ENCODE data around the gene PIH1D1.

Gene PIH1D1

GRCh38 chr19:49470615-49470978, 19.0 kb upstream of the PIH1D1 start:
- H3K23ac ChIP-seq (ENCODE audit: low read depth, low read length, poor library complexity), result no peak overlapping the region
- H3K4me1 ChIP-seq (ENCODE audit: control insufficient read depth in 2 of 2, insufficient read depth in 1 of 2, low read depth in 1 of 2, low read length in 2 of 2), result peaks cover 3 to 6% of the 10 kb centered on the region in 2 donors
- no peak overlapping the region for H3K4me2 ChIP-seq (ENCODE audit: insufficient read depth, low read length, poor library complexity, severe bottlenecking)
- no peak overlapping the region for H2BK12ac ChIP-seq (ENCODE audit: low read length)
- H3K79me1 ChIP-seq (ENCODE audit: low read depth, low read length), result peaks cover 3% of the 10 kb centered on the region
- H3K4me3 ChIP-seq (ENCODE audit: low read length in 2 of 2), result no peak overlapping the region
- no peak overlapping the region for H3K14ac ChIP-seq (ENCODE audit: low read length)
- no peak overlapping the region for H2AK5ac ChIP-seq (ENCODE audit: low read depth, low read length)
- H2BK120ac ChIP-seq (ENCODE audit: low read depth, low read length), result no peak overlapping the region
- no peak overlapping the region for H2AFZ ChIP-seq (ENCODE audit: low read length)
- H3K27ac ChIP-seq (replicated peaks; ENCODE audit: low read length), result no peak overlapping the region
- no peaks in the 10 kb centered on the region for H3K9me3 ChIP-seq (replicated peaks in 1 of 2; ENCODE audit: control insufficient read depth in 2 of 2, insufficient read depth in 1 of 2, low read depth in 1 of 2, low read length in 2 of 2)
- H3K9ac ChIP-seq (ENCODE audit: low read depth, low read length, poor library complexity), result no peak overlapping the region
- H4K8ac ChIP-seq (ENCODE audit: low read depth, low read length), result no peak overlapping the region
- no peak overlapping the region for H2BK5ac ChIP-seq (ENCODE audit: low read length)
- H4K91ac ChIP-seq (ENCODE audit: low read depth, low read length, poor library complexity), result no peak overlapping the region
- peaks cover 0 to 6% (median 0%) of the 10 kb centered on the region in 3 experiments for H3K27me3 ChIP-seq (ENCODE audit: control insufficient read depth in 3 of 3, insufficient read depth in 3 of 3, low read depth in 1 of 3, low read length in 3 of 3)
- no peak overlapping the region for H3K18ac ChIP-seq (ENCODE audit: low read length)
- H3K36me3 ChIP-seq (replicated peaks in 1 of 2; ENCODE audit: control insufficient read depth in 2 of 2, insufficient read depth in 2 of 2, low read length in 2 of 2), result peaks cover 8 to 39% of the 10 kb centered on the region in 2 donors
- DNase-seq (ENCODE audit: low spot score), result no peak
- no peak overlapping the region for H3K4ac ChIP-seq (ENCODE audit: low read length)
- WGBS, 2 donors (ENCODE audit: extremely low coverage in 2 of 2, insufficient read length in 2 of 2, insufficient replicate concordance in 1 of 2), result no CpG with 5 or more reads among the region's 8 CpGs
- H2BK15ac ChIP-seq (ENCODE audit: low read length), result no peak overlapping the region

GRCh38 chr19:49469828-49470614, 18.4 kb upstream of the PIH1D1 start:
- Histone ChIP-seq H3K23ac (ENCODE audit: low read depth, low read length, poor library complexity) (no peak overlapping the region), H2AFZ (ENCODE audit: low read length) (no peak overlapping the region), H3K79me1 (ENCODE audit: low read depth, low read length) (peaks cover 3% of the 10 kb centered on the region), H3K9me3 (replicated peaks in 1 of 2; ENCODE audit: control insufficient read depth in 2 of 2, insufficient read depth in 1 of 2, low read depth in 1 of 2, low read length in 2 of 2) (no peaks in the 10 kb centered on the region), H4K91ac (ENCODE audit: low read depth, low read length, poor library complexity) (no peak overlapping the region), H2AK5ac (ENCODE audit: low read depth, low read length) (peak overlapping the region; percentile 84), H3K14ac (ENCODE audit: low read length) (no peak overlapping the region), H3K27ac (replicated peaks; ENCODE audit: low read length) (no peak overlapping the region), H3K18ac (ENCODE audit: low read length) (peak overlapping the region; percentile 48), H3K4ac (ENCODE audit: low read length) (no peak overlapping the region), H3K27me3 (ENCODE audit: control insufficient read depth in 3 of 3, insufficient read depth in 3 of 3, low read depth in 1 of 3, low read length in 3 of 3) (peaks cover 0 to 4% (median 0%) of the 10 kb centered on the region in 3 experiments), H3K4me1 (ENCODE audit: control insufficient read depth in 2 of 2, insufficient read depth in 1 of 2, low read depth in 1 of 2, low read length in 2 of 2) (peaks cover 3 to 6% of the 10 kb centered on the region in 2 donors), H2BK120ac (ENCODE audit: low read depth, low read length) (no peak overlapping the region), H2BK15ac (ENCODE audit: low read length) (no peak overlapping the region), H3K9ac (ENCODE audit: low read depth, low read length, poor library complexity) (peak overlapping the region; percentile 21), H2BK12ac (ENCODE audit: low read length) (no peak overlapping the region), H3K4me2 (ENCODE audit: insufficient read depth, low read length, poor library complexity, severe bottlenecking) (no peak overlapping the region), H2BK5ac (ENCODE audit: low read length) (no peak overlapping the region), H4K8ac (ENCODE audit: low read depth, low read length) (no peak overlapping the region), H3K4me3 (ENCODE audit: low read length in 2 of 2) (no peak overlapping the region), H3K36me3 (replicated peaks in 1 of 2; ENCODE audit: control insufficient read depth in 2 of 2, insufficient read depth in 2 of 2, low read length in 2 of 2) (peaks cover 8 to 44% of the 10 kb centered on the region in 2 donors)
- no CpG with 5 or more reads among the region's 25 CpGs for WGBS, 2 donors (ENCODE audit: extremely low coverage in 2 of 2, insufficient read length in 2 of 2, insufficient replicate concordance in 1 of 2)
- no peak for DNase-seq (ENCODE audit: low spot score)

- H3K9me3 ChIP-seq (replicated peaks in 1 of 2; ENCODE audit: control insufficient read depth in 2 of 2, insufficient read depth in 1 of 2, low read depth in 1 of 2, low read length in 2 of 2), result no peaks in the 10 kb centered on the region
- H3K4me2 ChIP-seq (ENCODE audit: insufficient read depth, low read length, poor library complexity, severe bottlenecking), result peak overlapping the region; percentile 11
- peak overlapping the region; percentile 89 for H3K14ac ChIP-seq (ENCODE audit: low read length)
- H3K9ac ChIP-seq (ENCODE audit: low read depth, low read length, poor library complexity), result peak overlapping the region; percentile 30
- no peak overlapping the region for H2BK12ac ChIP-seq (ENCODE audit: low read length)
- H2BK120ac ChIP-seq (ENCODE audit: low read depth, low read length), result no peak overlapping the region
- no peak overlapping the region for H2AFZ ChIP-seq (ENCODE audit: low read length)
- H3K36me3 ChIP-seq (replicated peaks in 1 of 2; ENCODE audit: control insufficient read depth in 2 of 2, insufficient read depth in 2 of 2, low read length in 2 of 2), result peaks cover 11 to 54% of the 10 kb centered on the region in 2 donors
- no peak overlapping the region for H3K23ac ChIP-seq (ENCODE audit: low read depth, low read length, poor library complexity)
- H2AK5ac ChIP-seq (ENCODE audit: low read depth, low read length), result peak overlapping the region; percentile 99
- peaks cover 3 to 4% of the 10 kb centered on the region in 2 donors for H3K4me1 ChIP-seq (ENCODE audit: control insufficient read depth in 2 of 2, insufficient read depth in 1 of 2, low read depth in 1 of 2, low read length in 2 of 2)
- no peak overlapping the region for H4K91ac ChIP-seq (ENCODE audit: low read depth, low read length, poor library complexity)
- no peak overlapping the region for H2BK15ac ChIP-seq (ENCODE audit: low read length)
- H3K27ac ChIP-seq (replicated peaks; ENCODE audit: low read length), result no peak overlapping the region
- peak overlapping the region; percentile 75 for H2BK5ac ChIP-seq (ENCODE audit: low read length)
- H3K4me3 ChIP-seq (ENCODE audit: low read length in 2 of 2), result no peak overlapping the region
- no peak overlapping the region for H3K4ac ChIP-seq (ENCODE audit: low read length)
- no CpG with 5 or more reads among the region's 15 CpGs for WGBS, 2 donors (ENCODE audit: extremely low coverage in 2 of 2, insufficient read length in 2 of 2, insufficient replicate concordance in 1 of 2)
- H4K8ac ChIP-seq (ENCODE audit: low read depth, low read length), result peak overlapping the region; percentile 92
- no peaks in the 10 kb centered on the region for H3K27me3 ChIP-seq (ENCODE audit: control insufficient read depth in 3 of 3, insufficient read depth in 3 of 3, low read depth in 1 of 3, low read length in 3 of 3)
- peaks cover 3% of the 10 kb centered on the region for H3K79me1 ChIP-seq (ENCODE audit: low read depth, low read length)
- no peak for DNase-seq (ENCODE audit: low spot score)
- H3K18ac ChIP-seq (ENCODE audit: low read length), result peak overlapping the region; percentile 65
Observed at GRCh38 chr19:49468746-49469447, 17.3 kb upstream of the PIH1D1 start.

GRCh38 chr19:49468199-49468598, 16.6 kb upstream of the PIH1D1 start:
- H3K27me3 ChIP-seq (ENCODE audit: control insufficient read depth in 3 of 3, insufficient read depth in 3 of 3, low read depth in 1 of 3, low read length in 3 of 3), result no peaks in the 10 kb centered on the region
- H3K36me3 ChIP-seq (replicated peaks in 1 of 2; ENCODE audit: control insufficient read depth in 2 of 2, insufficient read depth in 2 of 2, low read length in 2 of 2), result peaks cover 11 to 56% of the 10 kb centered on the region in 2 donors
- no peak overlapping the region for H2BK120ac ChIP-seq (ENCODE audit: low read depth, low read length)
- H3K79me1 ChIP-seq (ENCODE audit: low read depth, low read length), result peaks cover 3% of the 10 kb centered on the region
- no peak for DNase-seq (ENCODE audit: low spot score)
- H4K8ac ChIP-seq (ENCODE audit: low read depth, low read length), result peak overlapping the region; percentile 86
- no peak overlapping the region for H2AFZ ChIP-seq (ENCODE audit: low read length)
- H3K14ac ChIP-seq (ENCODE audit: low read length), result peak overlapping the region; percentile 17
- no peaks in the 10 kb centered on the region for H3K9me3 ChIP-seq (replicated peaks in 1 of 2; ENCODE audit: control insufficient read depth in 2 of 2, insufficient read depth in 1 of 2, low read depth in 1 of 2, low read length in 2 of 2)
- peak overlapping the region; percentile 99 for H2AK5ac ChIP-seq (ENCODE audit: low read depth, low read length)
- peak overlapping the region; percentile 85 for H2BK15ac ChIP-seq (ENCODE audit: low read length)
- no peak overlapping the region for H3K23ac ChIP-seq (ENCODE audit: low read depth, low read length, poor library complexity)
- peak overlapping the region; percentile 46 for H2BK12ac ChIP-seq (ENCODE audit: low read length)
- peak overlapping the region; percentile 76 for H3K4ac ChIP-seq (ENCODE audit: low read length)
- WGBS, 2 donors (ENCODE audit: extremely low coverage in 2 of 2, insufficient read length in 2 of 2, insufficient replicate concordance in 1 of 2), result no CpG with 5 or more reads among the region's 19 CpGs
- H3K4me3 ChIP-seq (ENCODE audit: low read length in 2 of 2), result peak overlapping the region in 1 of 2 donors; percentile 67
- H3K18ac ChIP-seq (ENCODE audit: low read length), result peak overlapping the region; percentile 85
- no peak overlapping the region for H3K9ac ChIP-seq (ENCODE audit: low read depth, low read length, poor library complexity)
- H4K91ac ChIP-seq (ENCODE audit: low read depth, low read length, poor library complexity), result no peak overlapping the region
- no peak overlapping the region for H3K4me2 ChIP-seq (ENCODE audit: insufficient read depth, low read length, poor library complexity, severe bottlenecking)
- peak overlapping the region; percentile 75 for H2BK5ac ChIP-seq (ENCODE audit: low read length)
- H3K4me1 ChIP-seq (ENCODE audit: control insufficient read depth in 2 of 2, insufficient read depth in 1 of 2, low read depth in 1 of 2, low read length in 2 of 2), result peaks cover 3 to 4% of the 10 kb centered on the region in 2 donors
- no peak overlapping the region for H3K27ac ChIP-seq (replicated peaks; ENCODE audit: low read length)
